OCI-M1 (cell line): ENCODE measurements around the gene RDX.
"Not testable (repeated sequence)": the region's sequence is repeated elsewhere in the genome, so short reads cannot be mapped to it uniquely, and the experiment has no call there.

Source experiments
- DNase-seq: peaks from one replicate; lab custom pipeline; 2025; lab: John Stamatoyannopoulos, UW

The RDX gene

GRCh38 chr11:110296226-110297075, at the start of gene RDX:
RDX (minus strand) TSS chr11:110296614; CDS start chr11:110279692, 16,922 bp downstream.
- DNase-seq: peak; percentile 90

GRCh38 chr11:110345743-110346142, 49.3 kb upstream of the RDX start:
- no peak for DNase-seq

- no peak for DNase-seq
These were observed 44.0 kb upstream of the RDX start for GRCh38 chr11:110340436-110340835.

GRCh38 chr11:110339456-110340250, 43.2 kb upstream of the RDX start:
- DNase-seq: peak; percentile 53

GRCh38 chr11:110338684-110339083, 42.3 kb upstream of the RDX start:
- DNase-seq: no peak

- DNase-seq: no peak
These were observed 41.3 kb upstream of the RDX start for GRCh38 chr11:110337570-110338193.

- DNase-seq: no peak
These were observed 39.6 kb upstream of the RDX start for GRCh38 chr11:110336054-110336453.

- no peak for DNase-seq
These were observed 38.9 kb upstream of the RDX start for GRCh38 chr11:110335358-110335757.

GRCh38 chr11:110331626-110332025, 35.2 kb upstream of the RDX start:
- no peak for DNase-seq

GRCh38 chr11:110329445-110329844, 33.0 kb upstream of the RDX start:
- DNase-seq: no peak

- DNase-seq: no peak
These were observed 31.1 kb upstream of the RDX start for GRCh38 chr11:110327508-110327907.

- no peak for DNase-seq
These were observed 27.4 kb upstream of the RDX start for GRCh38 chr11:110323786-110324185.

- no peak for DNase-seq
These were observed 23.1 kb upstream of the RDX start for GRCh38 chr11:110319501-110319900.

GRCh38 chr11:110318638-110319404, 22.4 kb upstream of the RDX start:
- DNase-seq: peak; percentile 80

- DNase-seq: peak; percentile 98
These were observed 21.1 kb upstream of the RDX start for GRCh38 chr11:110317516-110317932.

GRCh38 chr11:110314366-110315095, 18.1 kb upstream of the RDX start:
- peak; percentile 40 for DNase-seq

GRCh38 chr11:110312670-110313069, 16.3 kb upstream of the RDX start:
- no peak for DNase-seq

GRCh38 chr11:110311783-110312579, 15.6 kb upstream of the RDX start:
- DNase-seq: peak; percentile 70

GRCh38 chr11:110308071-110308470, 11.7 kb upstream of the RDX start:
- no peak for DNase-seq

GRCh38 chr11:110306019-110306388, 9.6 kb upstream of the RDX start:
- not testable (repeated sequence) for DNase-seq
